ENCODE data around the gene FBXW7.

Gene FBXW7

GRCh38 chr4:152277333-152277732 lies 258.6 kb downstream of the FBXW7 start:
- no peak for DNase-seq
- no peak overlapping the region for H3K4me3 ChIP-seq (ENCODE audit: low read depth, low read length)
- no peaks in the 10 kb centered on the region for H3K27me3 ChIP-seq

GRCh38 chr4:152273343-152273742 lies 262.5 kb downstream of the FBXW7 start:
- H3K36me3 ChIP-seq: no peaks in the 10 kb centered on the region
- no peaks in the 10 kb centered on the region for H3K27me3 ChIP-seq
- no peak for DNase-seq
- H3K9me3 ChIP-seq: no peaks in the 10 kb centered on the region
- TF ChIP-seq CTCF (IDR thresholded peaks at IDR 0.05; ENCODE audit: low read depth, low read length): no peak
- peaks cover 5% of the 10 kb centered on the region; the same call in 1 of the 2 replicates for H3K4me1 ChIP-seq
- no peak overlapping the region for H3K4me3 ChIP-seq (ENCODE audit: low read depth, low read length)

More at GRCh38 chr4:152277333-152277732, 258.6 kb downstream of the FBXW7 start:
- peaks cover 5% of the 10 kb centered on the region; the same call in 1 of the 2 replicates for H3K4me1 ChIP-seq
- no peak for TF ChIP-seq CTCF (IDR thresholded peaks at IDR 0.05; ENCODE audit: low read depth, low read length)
- H3K36me3 ChIP-seq: no peaks in the 10 kb centered on the region
- H3K9me3 ChIP-seq: no peaks in the 10 kb centered on the region

Data from BE2C (cell line).